ENCODE data around the gene MAPKAP1.
A peak's percentile ranks its signal among the peaks of the same experiment; 100 is the strongest.

MAPKAP1 gene

DNA sequence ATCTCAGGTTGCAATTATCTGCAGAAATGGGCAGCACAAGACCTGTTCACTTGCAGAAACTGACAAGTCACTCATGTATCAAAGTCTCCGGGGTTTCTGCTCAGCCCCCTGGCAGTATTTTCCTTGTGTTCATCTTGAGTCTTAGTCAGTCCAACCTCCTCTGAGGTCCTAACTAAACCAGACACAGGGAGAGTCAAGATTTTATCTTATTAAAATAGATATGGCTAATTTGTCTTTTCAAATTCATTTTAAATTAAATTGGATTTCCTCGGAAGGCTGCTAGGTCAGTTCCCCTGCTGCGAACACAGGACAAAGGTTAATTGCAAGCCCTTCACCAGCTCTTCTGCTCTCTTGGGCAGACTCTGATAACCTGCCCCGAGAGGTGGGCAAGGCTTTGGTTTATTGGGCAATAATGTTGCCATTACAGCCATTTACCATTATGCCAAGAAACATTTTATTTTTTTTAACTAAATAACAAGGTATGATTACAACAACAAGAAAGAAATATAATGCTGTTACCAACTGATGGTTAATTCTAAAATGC, 103.5 kb downstream of the MAPKAP1 start:
- TF ChIP-seq, protein P1, sequence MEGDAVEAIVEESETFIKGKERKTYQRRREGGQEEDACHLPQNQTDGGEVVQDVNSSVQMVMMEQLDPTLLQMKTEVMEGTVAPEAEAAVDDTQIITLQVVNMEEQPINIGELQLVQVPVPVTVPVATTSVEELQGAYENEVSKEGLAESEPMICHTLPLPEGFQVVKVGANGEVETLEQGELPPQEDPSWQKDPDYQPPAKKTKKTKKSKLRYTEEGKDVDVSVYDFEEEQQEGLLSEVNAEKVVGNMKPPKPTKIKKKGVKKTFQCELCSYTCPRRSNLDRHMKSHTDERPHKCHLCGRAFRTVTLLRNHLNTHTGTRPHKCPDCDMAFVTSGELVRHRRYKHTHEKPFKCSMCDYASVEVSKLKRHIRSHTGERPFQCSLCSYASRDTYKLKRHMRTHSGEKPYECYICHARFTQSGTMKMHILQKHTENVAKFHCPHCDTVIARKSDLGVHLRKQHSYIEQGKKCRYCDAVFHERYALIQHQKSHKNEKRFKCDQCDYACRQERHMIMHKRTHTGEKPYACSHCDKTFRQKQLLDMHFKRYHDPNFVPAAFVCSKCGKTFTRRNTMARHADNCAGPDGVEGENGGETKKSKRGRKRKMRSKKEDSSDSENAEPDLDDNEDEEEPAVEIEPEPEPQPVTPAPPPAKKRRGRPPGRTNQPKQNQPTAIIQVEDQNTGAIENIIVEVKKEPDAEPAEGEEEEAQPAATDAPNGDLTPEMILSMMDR (conservative IDR thresholded peaks at IDR 0.05; ENCODE audit: low read depth), result no peak
- no peak overlapping the region for H3K27ac ChIP-seq
- ChIA-PET CTCF (interaction anchor here (0.7 kb wide), 1 partner anchor 54 kb away, joined by 3 read pairs; no protein-coding TSS in a partner anchor), POLR2A (ENCODE audit: low non-redundant PET) (no interaction called here)
- DNase-seq (ENCODE audit: low spot score), result no peak

DNA sequence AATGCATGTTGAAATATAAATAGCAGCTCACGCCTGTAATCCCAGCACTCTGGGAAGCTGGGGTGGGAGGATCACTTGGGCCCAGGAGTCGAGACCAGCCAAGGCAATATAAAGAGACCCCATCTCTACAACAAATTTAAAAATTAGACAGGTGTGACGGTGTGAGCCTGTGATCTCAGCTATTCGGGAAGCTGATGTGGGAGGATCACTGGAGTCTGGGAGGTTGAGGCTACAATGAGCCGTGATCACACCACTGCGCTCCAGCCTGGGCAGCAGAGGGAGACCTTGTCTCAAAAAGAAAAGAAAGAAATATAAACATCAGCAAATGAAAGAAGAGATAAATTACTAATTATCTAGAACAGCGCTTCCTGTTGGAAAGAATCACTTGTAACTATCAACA, 105.0 kb downstream of the MAPKAP1 start:
- ChIA-PET POLR2A (ENCODE audit: low non-redundant PET) (no interaction called here), CTCF (interaction anchor here (0.7 kb wide), 1 partner anchor 400 kb away, joined by 3 read pairs; no protein-coding TSS in a partner anchor)
- no peak for DNase-seq (ENCODE audit: low spot score)
- TF ChIP-seq, protein P1 (conservative IDR thresholded peaks at IDR 0.05; ENCODE audit: low read depth), result no peak
- no peak overlapping the region for H3K27ac ChIP-seq

- no peak for DNase-seq (ENCODE audit: low spot score)
- TF ChIP-seq, protein P1 (conservative IDR thresholded peaks at IDR 0.05; ENCODE audit: low read depth), result no peak
- POLR2A ChIA-PET (ENCODE audit: low non-redundant PET), result no interaction called here
- CTCF ChIA-PET, result interaction anchor here (0.7 kb wide), 1 partner anchor 382 kb away, joined by 5 read pairs; no protein-coding TSS in a partner anchor
- H3K27ac ChIP-seq, result no peak overlapping the region
Observed at GRCh38 chr9:125600194-125600593, 106.8 kb downstream of the MAPKAP1 start.

DNA sequence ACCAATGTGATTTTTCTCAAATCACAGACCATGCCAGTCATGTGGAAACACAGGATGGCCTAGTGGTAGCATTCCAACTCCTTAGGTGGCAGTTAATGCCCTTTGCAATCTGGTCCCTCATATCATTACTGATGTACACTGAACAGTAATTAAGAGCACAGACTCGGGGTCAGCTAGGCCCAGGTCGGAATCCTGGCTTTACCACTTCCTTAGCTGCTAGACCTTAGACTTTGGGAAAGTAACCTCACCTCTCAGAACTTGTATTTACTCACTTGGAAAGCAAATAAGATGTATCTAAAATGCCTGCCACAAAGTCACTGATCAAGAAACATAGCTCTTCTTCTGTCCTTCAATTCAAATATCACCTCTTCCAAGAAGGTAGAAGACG, 112.8 kb downstream of the MAPKAP1 start:
- no peak for DNase-seq (ENCODE audit: low spot score)
- TF ChIP-seq, protein P1 (conservative IDR thresholded peaks at IDR 0.05; ENCODE audit: low read depth), result no peak
- POLR2A ChIA-PET (ENCODE audit: low non-redundant PET), result interaction anchor here (0.7 kb wide), 1 partner anchor 56 kb away, joined by 3 read pairs; no protein-coding TSS in a partner anchor
- CTCF ChIA-PET, result interaction anchor here (0.7 kb wide), 1 partner anchor 622 kb away, joined by 3 read pairs; no protein-coding TSS in a partner anchor
- H3K27ac ChIP-seq, result no peak overlapping the region

DNA sequence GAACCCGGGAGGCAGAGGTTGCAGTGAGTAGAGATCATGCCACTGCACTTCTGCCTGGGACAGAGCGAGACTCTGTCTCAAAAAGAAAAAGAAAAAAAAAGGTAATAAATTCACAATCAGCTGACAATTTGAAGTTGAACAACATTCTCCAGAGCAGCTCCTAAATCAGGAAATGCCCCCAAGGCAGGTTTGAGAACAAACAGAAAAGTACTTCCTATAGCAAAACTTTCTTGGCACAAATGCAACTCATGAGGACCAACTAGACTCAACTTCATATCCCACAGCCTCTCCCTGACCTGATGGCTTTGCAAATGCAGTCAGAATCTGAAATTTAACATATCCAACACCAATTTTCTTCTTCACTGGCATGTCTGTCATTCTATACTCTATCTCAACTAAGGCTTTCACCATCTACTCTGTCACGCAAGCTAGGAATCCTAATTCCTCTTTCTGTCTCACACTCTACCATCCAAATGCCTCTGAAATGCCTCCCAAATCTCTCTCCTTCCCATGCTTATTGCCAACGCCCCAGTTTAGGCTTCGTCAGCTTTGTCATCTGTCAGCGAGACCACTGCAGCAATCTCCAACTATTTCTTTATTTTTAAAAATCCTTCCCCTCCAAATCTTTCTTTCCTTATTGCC, 113.3 kb downstream of the MAPKAP1 start:
- ChIA-PET POLR2A (ENCODE audit: low non-redundant PET) (interaction anchor here (0.7 kb wide), 1 partner anchor 56 kb away, joined by 3 read pairs; no protein-coding TSS in a partner anchor), CTCF (interaction anchor here (0.6 to 0.7 kb wide), 2 partner anchors 535 to 623 kb away, joined by 3 to 5 read pairs; no protein-coding TSS in a partner anchor)
- no peak overlapping the region for H3K27ac ChIP-seq

GRCh38 chr9:125591888-125592287, 115.1 kb downstream of the MAPKAP1 start:
- TF ChIP-seq, protein P1 (conservative IDR thresholded peaks at IDR 0.05; ENCODE audit: low read depth), result no peak
- ChIA-PET POLR2A (ENCODE audit: low non-redundant PET) (no interaction called here), CTCF (interaction anchor here (0.7 kb wide), 1 partner anchor 83 kb away, joined by 3 read pairs; no protein-coding TSS in a partner anchor)
- H3K27ac ChIP-seq, result no peak overlapping the region
- DNase-seq (ENCODE audit: low spot score), result no peak

More for the DNA sequence above, 113.3 kb downstream of the MAPKAP1 start:
- DNase-seq (ENCODE audit: low spot score), result peak; percentile 23
- TF ChIP-seq, protein P1 (conservative IDR thresholded peaks at IDR 0.05; ENCODE audit: low read depth), result no peak

Measured in RWPE1 (cell line).